LNCaP clone FGC (cell line): ENCODE results near the gene SRM.

Experiments used
- DNase-seq: peaks from one replicate; pipeline ENCODE4 v3.0.0-alpha.2; 2011; ENCODE audit warnings: low read depth
- H3K4me3 ChIP-seq: 2 replicates; pipeline ENCODE4 v1.5.1; 2011; ENCODE audit warnings: mild to moderate bottlenecking, low read depth, low read length, control low read depth
- TF ChIP-seq, protein P1 (sequence below): IDR thresholded peaks from 2 replicates; pipeline ENCODE4 v1.5.1; 2012; ENCODE audit warnings: mild to moderate bottlenecking; ENCODE audit not compliant: control insufficient read depth, insufficient read depth; ENCODE audit errors: extremely low read depth

Gene SRM

DNA sequence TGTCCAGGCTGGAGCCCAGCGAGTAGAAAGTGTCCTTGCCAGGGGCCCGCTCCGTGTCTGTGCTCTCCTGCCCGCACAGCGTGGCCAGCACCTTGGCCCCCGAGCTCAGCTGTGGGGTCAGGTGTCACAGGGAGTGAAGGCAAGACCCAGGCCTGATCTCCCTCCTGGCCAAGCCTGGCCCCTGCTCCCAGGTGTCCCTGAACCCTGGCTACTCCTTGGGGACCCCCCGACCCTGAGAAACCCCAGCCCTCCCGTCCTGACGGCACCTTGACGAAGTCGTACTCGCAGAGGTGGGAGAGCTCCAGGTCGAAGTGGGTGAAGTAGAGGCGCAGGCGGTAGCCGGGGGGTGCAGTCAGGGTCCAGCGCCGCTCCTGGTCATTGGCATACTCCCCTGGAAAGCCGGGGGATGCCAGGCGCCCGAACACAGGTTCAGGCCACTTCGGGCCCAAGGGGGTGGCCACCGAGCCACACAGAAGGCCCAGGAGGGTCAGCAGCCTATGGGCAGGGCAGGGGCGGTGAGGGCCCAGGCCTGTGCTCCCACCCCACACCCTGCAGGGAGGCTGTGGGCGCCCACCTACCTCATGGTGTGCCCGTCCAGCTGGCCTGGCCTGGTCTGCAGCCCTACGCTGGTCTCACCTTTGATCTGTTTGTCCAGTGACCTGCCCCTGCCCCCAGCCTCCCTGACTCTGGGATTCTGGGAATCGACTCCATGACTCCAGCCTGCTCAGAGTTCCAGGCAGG is 13.0 kb downstream of the SRM start, which contains the start of gene MASP2:
MASP2 (minus strand) TSS at position 615 of the 741 bp plus-strand sequence; CDS start at position 583, 32 bp downstream.
- TF ChIP-seq, protein P1, sequence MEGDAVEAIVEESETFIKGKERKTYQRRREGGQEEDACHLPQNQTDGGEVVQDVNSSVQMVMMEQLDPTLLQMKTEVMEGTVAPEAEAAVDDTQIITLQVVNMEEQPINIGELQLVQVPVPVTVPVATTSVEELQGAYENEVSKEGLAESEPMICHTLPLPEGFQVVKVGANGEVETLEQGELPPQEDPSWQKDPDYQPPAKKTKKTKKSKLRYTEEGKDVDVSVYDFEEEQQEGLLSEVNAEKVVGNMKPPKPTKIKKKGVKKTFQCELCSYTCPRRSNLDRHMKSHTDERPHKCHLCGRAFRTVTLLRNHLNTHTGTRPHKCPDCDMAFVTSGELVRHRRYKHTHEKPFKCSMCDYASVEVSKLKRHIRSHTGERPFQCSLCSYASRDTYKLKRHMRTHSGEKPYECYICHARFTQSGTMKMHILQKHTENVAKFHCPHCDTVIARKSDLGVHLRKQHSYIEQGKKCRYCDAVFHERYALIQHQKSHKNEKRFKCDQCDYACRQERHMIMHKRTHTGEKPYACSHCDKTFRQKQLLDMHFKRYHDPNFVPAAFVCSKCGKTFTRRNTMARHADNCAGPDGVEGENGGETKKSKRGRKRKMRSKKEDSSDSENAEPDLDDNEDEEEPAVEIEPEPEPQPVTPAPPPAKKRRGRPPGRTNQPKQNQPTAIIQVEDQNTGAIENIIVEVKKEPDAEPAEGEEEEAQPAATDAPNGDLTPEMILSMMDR: no peak
- H3K4me3 ChIP-seq: no peak within 1 kb of the TSS
- no peak for DNase-seq

DNA sequence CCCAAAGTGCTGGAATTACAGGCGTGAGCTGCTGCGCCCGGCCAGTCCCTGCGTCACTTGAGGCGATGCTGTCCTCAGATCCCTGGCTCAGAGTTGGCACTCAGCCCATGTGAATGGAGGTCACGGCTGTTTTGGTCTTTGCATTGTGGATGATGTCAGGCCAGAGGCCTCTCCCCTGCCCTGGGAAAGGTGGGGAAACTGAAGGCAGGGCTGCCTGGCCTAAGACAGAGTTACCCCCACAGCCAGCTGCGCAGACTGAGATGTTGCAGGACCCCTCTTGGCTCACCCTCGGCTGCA is 13.6 kb downstream of the SRM start:
- TF ChIP-seq, protein P1: no peak
- no peak overlapping the region for H3K4me3 ChIP-seq
- DNase-seq: no peak

DNA sequence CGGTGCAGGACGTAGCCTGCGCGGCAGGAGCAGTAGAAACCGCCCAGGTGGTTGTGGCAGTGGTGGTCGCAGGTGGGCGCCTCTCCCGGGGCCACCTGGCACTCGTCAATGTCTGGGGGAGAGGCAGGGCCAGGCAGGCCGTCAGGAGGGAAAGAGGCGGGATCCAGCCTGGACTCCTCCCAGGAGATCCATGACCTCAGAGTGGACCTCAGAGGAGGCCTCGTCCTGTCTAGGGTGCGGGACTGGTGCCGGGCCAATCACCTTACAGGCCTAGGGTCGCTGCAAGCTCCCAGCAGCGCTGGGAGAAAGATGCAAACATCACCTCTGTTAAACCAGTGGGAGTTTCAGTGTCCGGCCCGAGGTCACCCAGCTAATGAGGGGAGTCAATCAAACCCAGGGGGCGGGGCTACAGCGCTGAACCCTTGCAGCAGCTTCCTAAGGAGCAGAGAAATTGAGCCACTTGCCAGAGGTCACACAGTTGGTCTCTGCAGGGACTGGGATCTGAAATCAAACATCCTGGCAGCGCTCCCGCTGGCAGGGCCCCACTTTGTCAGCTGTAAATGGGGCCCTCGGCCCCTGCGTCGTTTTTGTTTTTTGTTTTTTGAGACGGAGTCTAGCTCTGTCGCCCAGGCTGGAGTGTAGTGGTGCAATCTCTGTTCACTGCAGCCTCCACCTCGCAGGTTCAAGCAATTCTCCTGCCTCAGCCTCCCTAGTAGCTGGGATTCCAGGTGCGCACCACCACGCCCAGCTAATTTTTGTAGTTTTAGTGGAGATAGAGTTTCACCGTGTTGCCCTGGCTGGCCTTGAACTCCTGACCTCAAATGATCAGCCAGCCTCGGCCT is 14.2 kb downstream of the SRM start:
- DNase-seq: no peak
- TF ChIP-seq, protein P1: no peak
- no peak overlapping the region for H3K4me3 ChIP-seq

DNA sequence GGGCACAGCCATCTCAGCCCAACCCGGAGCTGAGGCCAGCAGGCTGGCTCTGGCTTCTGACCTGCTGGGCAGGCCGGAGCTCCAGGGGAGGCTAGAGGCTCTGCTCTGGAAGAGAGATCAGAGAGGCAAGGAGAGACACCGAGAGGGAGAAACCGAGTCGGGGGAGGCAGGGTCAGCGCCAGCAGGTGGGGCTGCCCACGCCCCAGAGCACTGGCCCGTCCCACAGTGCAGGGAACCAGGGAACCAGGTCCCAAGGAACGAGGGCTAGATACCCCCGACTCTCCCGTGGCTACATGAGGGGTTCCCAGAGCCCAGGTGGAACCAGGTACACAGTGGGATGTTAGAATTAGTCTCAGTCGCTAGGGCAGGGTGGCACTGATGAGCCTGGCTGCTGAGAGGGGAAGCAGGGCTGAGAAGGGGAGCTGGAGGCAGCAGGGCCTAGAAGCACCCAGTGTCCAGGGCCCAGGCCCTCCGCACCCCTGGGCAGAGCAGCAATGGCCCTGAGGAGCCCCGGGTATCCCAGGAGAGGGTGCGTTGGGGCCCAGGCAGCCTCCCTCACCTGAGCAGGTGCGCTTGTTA is 14.9 kb downstream of the SRM start:
- no peak for DNase-seq
- H3K4me3 ChIP-seq: no peak overlapping the region
- TF ChIP-seq, protein P1: no peak

DNA sequence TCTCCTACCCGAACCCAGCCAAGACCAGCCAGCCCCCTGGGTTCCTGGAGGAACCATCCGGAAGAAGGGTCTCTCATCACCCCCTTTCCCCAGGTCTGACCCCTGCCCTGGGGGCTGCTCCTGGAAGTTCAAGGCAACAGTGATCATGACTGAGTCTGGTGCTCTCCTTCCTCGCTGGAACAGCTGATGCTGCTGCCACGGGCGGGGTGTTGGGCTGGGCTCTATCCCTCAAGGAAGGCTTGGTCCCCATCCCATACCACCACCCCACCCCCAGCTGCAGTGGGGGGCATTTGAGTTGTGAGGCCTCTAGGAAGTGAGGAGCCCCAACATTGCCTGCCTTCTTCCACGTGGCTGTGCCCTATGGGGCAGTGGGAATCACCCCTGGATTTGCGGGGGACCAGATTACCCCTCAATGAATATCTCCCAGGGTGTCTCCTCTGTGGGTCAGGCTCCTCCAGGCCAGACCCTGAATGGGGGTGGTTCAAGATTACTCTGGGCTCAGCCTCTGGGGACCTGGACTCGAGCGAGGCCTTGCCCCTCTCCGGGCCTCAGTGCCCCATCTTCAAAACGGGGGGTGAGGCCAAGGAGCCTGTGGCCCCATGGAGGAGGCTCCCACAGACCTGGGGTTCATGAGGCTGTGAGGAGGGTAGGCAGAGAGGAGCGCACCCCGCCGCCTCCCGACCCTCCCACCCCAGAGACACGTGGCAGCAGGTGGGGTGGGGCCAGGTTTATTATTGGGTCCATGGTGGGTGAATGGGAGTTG is 15.6 kb downstream of the SRM start:
- DNase-seq: no peak
- no peak overlapping the region for H3K4me3 ChIP-seq
- TF ChIP-seq, protein P1: no peak

DNA sequence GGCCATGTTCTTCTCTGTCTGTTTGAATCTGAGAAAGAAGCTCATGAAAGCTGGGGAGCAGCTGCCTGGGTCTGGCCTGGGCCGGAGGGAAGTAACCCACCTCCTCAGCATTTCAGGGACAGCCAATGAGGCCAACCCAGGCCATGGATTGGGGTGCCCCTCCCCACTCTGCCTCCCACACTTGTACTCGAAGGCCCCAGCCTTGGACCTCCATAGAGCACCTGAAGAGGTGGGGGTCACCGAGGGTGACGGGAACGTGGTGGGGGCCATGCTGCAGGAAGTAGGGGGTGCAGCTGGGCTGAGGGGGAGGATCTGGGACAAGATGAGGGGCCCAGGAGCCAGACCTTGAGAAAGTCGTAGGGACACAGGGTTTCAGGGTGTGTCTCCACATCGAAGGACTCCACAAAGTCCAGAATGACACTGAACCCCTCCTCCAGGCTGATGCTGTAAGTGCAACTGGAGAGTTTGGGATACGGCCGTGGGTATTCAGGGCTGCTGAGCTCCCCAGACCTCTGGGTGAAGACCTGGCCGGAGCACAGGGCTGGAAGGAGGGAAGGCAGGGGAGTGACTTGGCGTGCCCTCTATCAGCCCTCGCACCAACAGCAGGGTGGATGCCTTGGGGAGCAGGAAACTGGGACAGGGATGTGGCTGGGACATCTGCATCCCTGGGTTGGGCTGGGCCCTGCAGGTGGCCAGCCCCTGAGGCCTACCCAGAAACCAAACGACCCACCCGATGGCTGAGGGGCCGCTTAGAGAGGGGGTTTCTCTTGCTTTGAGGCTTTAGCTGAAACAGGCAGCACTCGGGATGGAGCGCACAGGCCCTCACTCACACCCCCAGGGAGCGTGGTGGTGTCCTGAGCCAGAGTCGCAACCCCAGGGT is 16.6 kb downstream of the SRM start:
- no peak for DNase-seq
- H3K4me3 ChIP-seq: no peak overlapping the region
- TF ChIP-seq, protein P1: no peak
